ENCODE results near the gene CEP350. TPM values are rescaled to one million over a fixed set of nuclear protein-coding genes. Genes with fewer than 3 reads are reported as not detected.
A peak's percentile ranks its signal among the peaks of the same experiment; 100 is the strongest.

The CEP350 gene
- total RNA-seq, 1 experiment from 2014 or later = 16.1 TPM

- DNase-seq (ENCODE audit: low spot score) = no peak
These were observed 202.1 kb downstream of the CEP350 start for GRCh38 chr1:180156631-180157091.

GRCh38 chr1:180157108-180157507, 202.5 kb downstream of the CEP350 start:
- peak; percentile 41 for DNase-seq (ENCODE audit: low spot score)

GRCh38 chr1:180157576-180158057, 203.0 kb downstream of the CEP350 start:
- DNase-seq (ENCODE audit: low spot score) = peak; percentile 76

GRCh38 chr1:180158149-180159147, 203.8 kb downstream of the CEP350 start:
- DNase-seq (ENCODE audit: low spot score) = peak; percentile 57

- DNase-seq (ENCODE audit: low spot score) = no peak
These were observed 205.7 kb downstream of the CEP350 start for GRCh38 chr1:180160357-180160756.

GRCh38 chr1:180163041-180163440, 208.4 kb downstream of the CEP350 start:
- no peak for DNase-seq (ENCODE audit: low spot score)

Other genes with a start within 250 kb of the CEP350 start
- gene FAM163A, start 211.5 kb upstream of the CEP350 start, total RNA-seq (2014; rRNA removed; shearing (Covaris generic)) = not detected in 2 replicates
- gene TOR1AIP2, start 77.0 kb upstream of the CEP350 start, total RNA-seq (2014; rRNA removed; shearing (Covaris generic)) = 29.9 and 32.6 TPM in 2 replicates
- 13.4 and 14.8 TPM in 2 replicates for gene TOR1AIP1, start 72.5 kb upstream of the CEP350 start, total RNA-seq (2014; rRNA removed; shearing (Covaris generic))
- 95.9 and 99.4 TPM in 2 replicates for gene QSOX1, start 200.1 kb downstream of the CEP350 start, total RNA-seq (2014; rRNA removed; shearing (Covaris generic))